NCI-H1436 treated with DMSO at 0.1 percent for 48 hours (cell line): ENCODE measurements around the gene GNPDA1.
"Not testable (repeated sequence)": the region's sequence is repeated elsewhere in the genome, so short reads cannot be mapped to it uniquely, and the experiment has no call there.

Experiments
- DNase-seq: peaks from one replicate; lab custom pipeline; 2025; lab: John Stamatoyannopoulos, UW

Gene GNPDA1

GRCh38 chr5:142012792-142013388 lies at the start of gene GNPDA1:
GNPDA1 (minus strand) TSS chr5:142013027; CDS start chr5:142012035, 992 bp downstream.
- no peak for DNase-seq

- no peak for DNase-seq
Observed at GRCh38 chr5:142059304-142059940, 46.6 kb upstream of the GNPDA1 start.

GRCh38 chr5:142057697-142058056 lies 44.9 kb upstream of the GNPDA1 start:
- no peak for DNase-seq

GRCh38 chr5:142056816-142057696 lies 44.2 kb upstream of the GNPDA1 start:
- no peak for DNase-seq

GRCh38 chr5:142055301-142055700 lies 42.5 kb upstream of the GNPDA1 start:
- DNase-seq, result no peak

- DNase-seq, result no peak
Observed at GRCh38 chr5:142053426-142054151, 40.8 kb upstream of the GNPDA1 start.

- not testable (repeated sequence) for DNase-seq
Observed at GRCh38 chr5:142052026-142052425, 39.2 kb upstream of the GNPDA1 start.

- no peak for DNase-seq
Observed at GRCh38 chr5:142048272-142048671, 35.4 kb upstream of the GNPDA1 start.

GRCh38 chr5:142046191-142046590 lies 33.4 kb upstream of the GNPDA1 start:
- no peak for DNase-seq

GRCh38 chr5:142040881-142041280 lies 28.1 kb upstream of the GNPDA1 start:
- DNase-seq, result not testable (repeated sequence)

- DNase-seq, result no peak
Observed at GRCh38 chr5:142040285-142040684, 27.5 kb upstream of the GNPDA1 start.

GRCh38 chr5:142038735-142039134 lies 25.9 kb upstream of the GNPDA1 start:
- DNase-seq, result no peak

- not testable (repeated sequence) for DNase-seq
Observed at GRCh38 chr5:142037599-142037998, 24.8 kb upstream of the GNPDA1 start.

GRCh38 chr5:142036918-142037317 lies 24.1 kb upstream of the GNPDA1 start:
- DNase-seq, result no peak

- no peak for DNase-seq
Observed at GRCh38 chr5:142034994-142035393, 22.2 kb upstream of the GNPDA1 start.

GRCh38 chr5:142033632-142034567 lies 21.1 kb upstream of the GNPDA1 start:
- DNase-seq, result not testable (repeated sequence)

- no peak for DNase-seq
Observed at GRCh38 chr5:142032747-142033631, 20.2 kb upstream of the GNPDA1 start.

- DNase-seq, result no peak
Observed at GRCh38 chr5:142032150-142032549, 19.3 kb upstream of the GNPDA1 start.

- no peak for DNase-seq
Observed at GRCh38 chr5:142025637-142026036, 12.8 kb upstream of the GNPDA1 start.

GRCh38 chr5:142024771-142025304 lies 12.0 kb upstream of the GNPDA1 start:
- DNase-seq, result peak; percentile 55
